Inflammatory macrophage (primary cell): ENCODE measurements around the gene NBPF1.
"Not testable (repeated sequence)": the region's sequence is repeated elsewhere in the genome, so short reads cannot be mapped to it uniquely, and the experiment has no call there.

ENCODE experiments used
- DNase-seq, 2 donors: peaks; one replicate each; pipeline ENCODE4 v3.0.0-alpha.2; 2020 to 2022

Gene NBPF1

DNA sequence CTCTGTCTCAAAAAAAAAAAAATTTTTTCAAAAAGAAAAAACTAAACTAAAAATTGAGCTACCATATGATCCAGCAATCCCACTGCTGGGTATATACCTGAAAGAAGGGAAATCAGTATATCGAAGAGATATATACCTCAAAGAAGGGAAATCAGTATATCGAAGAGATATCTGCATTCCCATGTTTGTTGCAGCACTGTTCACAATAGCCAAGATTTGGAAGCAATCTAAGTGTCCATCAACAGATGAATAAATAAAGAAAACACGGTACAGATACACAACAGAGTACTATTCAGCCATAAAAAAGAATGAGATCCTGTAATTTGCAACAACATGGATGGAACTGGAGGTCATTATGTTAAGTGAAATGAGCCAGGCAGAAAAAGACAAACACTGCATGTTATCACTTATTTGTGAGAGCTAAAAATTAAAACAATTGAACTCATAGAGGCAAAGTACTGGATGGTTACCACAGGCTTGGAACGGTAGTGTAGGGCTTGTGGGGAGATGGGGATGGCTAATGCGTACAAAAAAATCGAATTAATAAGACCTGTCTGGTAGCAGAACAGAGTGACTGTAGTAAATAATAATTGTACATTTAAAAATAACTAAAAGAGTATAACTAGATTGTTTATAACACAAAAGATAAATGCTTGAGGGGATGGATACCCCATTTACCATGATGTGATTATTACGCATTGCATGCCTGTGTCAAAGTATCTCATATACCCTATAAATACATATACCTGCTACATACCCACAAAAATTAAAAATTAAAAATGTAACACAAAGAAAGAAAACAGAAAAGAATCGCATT lies 28.0 kb upstream of the NBPF1 start:
- not testable (repeated sequence) for DNase-seq

GRCh38 chr1:16639091-16640031 lies 26.0 kb upstream of the NBPF1 start:
- not testable (repeated sequence) for DNase-seq

DNA sequence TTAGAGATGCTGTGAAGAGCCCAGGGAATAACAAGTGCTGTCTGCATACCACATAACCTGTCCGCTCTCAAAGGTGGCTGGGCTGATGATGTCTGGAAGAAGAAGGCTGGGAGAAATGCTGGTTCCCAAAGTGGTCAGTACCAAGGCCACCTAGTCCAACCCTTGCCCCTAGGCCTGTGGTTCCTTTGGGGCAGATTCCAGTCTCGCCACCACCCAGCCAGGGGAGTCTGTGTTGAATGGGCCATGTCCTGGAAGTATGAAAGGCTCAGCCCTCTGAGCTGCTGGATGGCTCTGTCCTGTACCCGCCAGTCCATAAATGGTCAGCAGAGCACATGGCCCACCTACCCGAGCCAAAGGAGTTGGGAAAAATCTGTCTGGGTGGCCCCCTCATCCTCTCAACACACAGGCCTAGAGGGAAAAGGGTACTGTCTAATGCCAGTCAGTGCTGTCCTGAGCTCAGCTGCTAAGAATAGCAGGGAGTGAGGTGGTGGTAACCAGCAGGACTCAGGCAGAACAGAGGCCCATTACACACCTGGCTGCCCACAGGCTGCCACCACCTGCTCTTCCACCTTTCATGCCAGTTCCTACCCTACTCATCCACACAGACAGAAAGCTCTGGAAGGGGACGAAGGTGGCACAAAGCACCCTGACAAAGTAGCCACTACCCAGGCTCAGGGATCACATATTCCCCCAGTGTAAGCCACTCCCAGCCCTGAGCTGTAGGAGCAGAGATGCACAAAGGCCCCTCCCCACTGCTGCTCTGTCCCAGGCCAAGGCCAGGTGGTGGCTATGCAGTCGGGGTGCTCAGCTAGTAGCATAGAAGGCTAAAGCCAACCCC lies 24.8 kb upstream of the NBPF1 start:
- not testable (repeated sequence) for DNase-seq

DNA sequence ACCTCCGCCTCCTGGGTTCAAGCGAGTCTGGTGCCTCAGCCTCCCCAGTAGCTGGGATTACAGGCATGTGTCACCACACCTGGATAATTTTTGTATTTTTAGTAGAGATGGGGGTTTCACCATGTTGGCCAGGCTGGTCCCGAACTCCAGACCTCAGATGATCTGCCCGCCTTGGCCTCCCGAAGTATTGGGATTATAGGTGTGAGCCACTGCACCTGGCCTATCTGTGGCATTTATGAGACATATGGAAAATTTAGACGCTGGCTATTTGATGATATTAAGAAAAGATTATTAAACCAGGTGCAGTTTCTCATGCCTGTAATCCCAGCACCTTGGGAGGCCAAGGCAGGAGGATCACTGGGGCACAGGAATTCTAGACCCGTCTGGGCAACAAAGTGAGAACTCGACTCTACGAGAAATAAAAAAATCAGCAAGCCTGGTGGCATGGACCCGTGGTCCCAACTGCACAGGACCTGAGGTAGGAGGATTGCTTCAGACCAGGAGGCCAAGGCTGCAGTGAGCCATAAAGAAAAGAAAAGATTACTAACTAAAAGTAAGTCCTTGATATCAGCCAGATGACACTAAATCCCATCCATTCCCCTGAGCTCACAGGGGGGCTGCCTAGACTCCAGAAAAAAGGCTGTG lies 23.3 kb upstream of the NBPF1 start:
- DNase-seq = not testable (repeated sequence)

DNA sequence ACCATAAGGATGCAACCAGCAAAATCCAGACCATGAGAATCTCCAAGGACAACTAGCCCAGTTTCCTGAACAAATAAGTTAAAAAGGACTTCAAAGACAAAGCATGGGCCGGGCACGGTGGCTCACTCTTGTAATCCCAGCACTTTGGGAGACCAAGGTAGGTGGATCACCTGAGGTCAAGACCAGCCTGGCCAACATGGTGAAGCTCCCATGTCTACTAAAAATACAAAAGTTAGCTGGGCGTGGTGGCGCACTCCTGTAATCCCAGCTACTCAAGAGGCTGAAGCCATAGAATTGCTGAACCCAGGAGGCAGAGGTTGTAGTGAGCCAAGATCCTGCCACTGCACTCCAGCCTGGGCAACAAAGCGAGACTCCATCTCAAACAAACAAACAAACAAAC lies 22.6 kb upstream of the NBPF1 start:
- DNase-seq = not testable (repeated sequence)

DNA sequence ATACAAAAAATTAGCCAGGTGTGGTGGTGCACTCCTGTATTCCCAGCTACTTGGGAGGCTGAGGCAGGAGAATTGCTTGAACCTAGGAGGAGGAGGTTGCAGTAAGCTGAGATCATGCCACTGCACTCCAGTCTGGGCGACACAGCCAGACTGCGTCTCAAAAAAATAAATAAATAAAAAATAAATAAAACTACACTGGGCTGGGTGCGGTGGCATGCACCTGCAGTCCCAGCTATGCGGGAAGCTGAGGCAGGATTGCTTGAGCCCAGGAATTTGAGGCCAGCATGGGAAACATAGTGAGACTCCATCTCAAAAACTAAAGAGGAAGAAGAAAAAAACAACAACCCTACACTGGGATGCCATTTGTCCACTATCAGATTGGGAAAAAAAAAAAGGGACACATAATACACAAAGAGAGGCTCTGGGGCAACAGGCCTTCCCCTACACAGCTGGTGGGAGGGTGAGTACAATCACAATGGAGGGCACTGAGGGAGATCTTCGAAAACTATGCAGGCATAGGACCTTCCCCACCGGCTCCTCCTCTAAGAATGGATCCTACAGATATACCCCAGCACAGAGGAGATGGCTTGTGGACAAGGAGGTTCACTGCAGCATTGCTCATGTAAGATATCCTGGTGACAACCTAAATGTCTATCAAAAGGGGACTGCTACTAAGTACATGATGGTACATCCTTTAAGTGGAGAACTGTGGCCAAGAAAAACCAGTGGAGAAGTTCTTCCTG lies 20.3 kb upstream of the NBPF1 start:
- not testable (repeated sequence) for DNase-seq

- not testable (repeated sequence) for DNase-seq
Measured at GRCh38 chr1:16632044-16632850, 18.9 kb upstream of the NBPF1 start.

DNA sequence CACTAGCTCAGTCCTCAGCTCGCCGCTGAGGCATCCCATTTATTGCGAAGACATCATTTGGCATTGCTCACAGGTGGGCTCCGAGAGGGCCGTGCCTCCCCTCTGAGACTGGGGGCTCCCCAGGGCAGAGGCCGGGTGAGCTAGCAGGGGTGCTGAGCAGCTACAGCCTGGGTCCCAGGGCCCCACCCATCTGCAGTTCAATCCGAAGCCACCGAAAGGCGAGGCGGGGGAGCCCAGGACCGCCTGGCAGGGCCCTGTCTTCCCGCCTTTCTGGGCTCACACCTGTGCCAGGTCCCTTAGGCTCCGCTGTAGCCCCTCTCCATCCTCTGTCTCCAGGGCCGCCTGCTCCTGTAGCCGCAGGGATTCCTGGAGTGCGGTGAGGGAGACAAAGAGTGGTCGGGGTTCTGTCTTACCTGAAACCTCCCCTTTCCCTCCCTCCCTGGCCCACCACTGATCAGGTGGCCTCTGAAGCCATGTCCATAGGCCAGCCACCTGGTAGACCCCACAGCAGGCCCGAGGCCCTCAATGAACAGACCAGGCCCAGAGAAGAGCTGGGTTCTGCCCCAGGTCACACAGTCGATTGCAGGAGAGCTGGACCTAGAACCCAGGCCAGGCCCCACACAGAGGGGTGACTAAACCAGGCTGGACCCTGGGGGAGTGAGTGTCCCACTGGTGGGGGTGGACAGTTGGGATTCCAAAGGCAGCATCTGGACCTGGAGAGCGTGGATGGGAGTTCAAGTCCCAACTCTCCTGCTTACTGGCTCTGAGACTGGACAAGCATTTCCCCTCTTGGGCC lies 18.1 kb upstream of the NBPF1 start:
- DNase-seq = no peak

DNA sequence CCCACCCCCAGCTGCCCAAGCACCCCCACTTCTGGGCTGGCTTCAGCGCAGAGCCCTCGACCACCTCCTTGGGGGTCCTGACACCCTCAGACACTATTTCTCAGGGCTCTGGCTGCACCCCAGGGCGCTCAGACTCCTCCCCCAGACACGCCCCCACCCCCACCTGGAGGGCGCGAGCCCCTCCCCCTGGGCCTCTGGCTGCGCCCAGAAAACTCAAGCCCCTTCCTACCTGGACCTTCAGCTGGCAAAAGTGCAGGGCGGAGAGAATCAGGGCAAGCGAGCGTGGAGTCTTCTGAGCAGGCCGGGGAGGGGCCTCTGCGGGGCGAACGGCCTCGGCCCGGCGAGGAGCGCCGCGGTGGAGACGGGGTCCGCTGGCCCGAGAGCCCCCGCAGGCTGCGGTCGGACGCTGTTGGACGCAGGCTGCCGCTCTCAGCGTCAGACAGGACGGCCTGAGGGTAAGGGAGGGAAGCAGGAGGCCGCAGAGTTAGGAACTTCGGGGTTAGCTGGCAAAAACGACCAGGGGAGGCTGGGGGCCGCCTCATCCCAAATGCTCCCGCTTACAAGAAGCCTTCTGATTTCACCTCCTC lies 17.4 kb upstream of the NBPF1 start:
- no peak for DNase-seq

DNA sequence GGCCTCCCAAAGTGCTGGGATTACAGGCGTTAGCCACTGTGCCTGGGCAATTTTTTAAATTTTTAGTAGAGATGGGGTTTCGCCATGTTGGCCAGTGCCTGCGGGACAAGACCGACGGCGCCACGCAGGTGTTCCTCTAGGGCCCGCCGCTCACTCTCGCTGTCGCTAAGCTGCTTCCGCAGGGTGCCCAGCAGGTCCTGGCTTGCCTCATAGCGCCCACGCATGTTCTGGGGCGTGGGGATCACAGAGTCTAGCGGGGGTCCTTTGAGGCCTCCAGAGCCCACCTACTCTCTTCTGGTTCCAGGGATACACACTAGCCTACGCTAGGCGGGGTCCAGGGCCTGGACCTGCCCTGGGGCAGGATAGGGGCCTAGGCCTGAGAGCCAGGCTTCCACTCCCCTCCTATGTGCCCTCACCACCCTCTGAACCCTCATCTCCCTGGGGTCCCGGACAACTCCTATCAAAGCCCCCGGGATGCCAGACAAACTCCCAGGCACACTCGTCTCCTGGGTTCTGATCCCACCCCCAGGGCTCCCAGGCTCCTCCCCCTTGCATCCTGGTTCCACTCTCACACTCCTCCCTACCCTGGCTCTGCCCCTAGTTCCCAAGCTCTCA lies 16.7 kb upstream of the NBPF1 start:
- DNase-seq = not testable (repeated sequence)

- DNase-seq = no peak
Measured at GRCh38 chr1:16628361-16629111, 15.2 kb upstream of the NBPF1 start.

DNA sequence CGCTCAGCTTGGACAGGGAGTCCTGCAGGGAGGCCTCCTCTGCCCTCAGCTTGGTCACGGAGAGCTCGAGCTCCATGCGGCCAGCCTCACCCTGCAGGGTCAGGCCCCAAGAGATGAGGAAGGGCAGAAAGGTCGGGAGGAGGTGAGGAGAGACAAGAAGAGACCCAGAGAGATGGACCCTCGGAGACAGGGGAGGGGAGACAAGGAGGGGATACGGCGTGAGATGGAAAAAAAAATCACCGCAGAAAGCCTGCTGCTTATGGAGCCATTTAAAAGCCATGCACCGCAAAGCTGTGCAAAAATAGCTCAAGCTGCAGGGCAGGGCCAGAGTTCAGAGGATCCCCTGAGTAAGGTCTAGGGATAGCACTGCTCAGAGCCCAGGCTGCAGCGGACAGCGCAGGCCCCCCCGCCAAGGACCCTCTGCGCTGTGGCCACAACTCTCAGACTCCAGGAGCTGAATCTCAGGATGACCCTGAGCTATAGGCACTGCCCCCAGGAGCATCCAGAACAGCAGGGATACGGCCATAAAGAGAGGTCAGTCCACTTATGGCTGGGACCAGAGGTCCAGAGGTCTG lies 13.1 kb upstream of the NBPF1 start:
- DNase-seq = not testable (repeated sequence)

DNA sequence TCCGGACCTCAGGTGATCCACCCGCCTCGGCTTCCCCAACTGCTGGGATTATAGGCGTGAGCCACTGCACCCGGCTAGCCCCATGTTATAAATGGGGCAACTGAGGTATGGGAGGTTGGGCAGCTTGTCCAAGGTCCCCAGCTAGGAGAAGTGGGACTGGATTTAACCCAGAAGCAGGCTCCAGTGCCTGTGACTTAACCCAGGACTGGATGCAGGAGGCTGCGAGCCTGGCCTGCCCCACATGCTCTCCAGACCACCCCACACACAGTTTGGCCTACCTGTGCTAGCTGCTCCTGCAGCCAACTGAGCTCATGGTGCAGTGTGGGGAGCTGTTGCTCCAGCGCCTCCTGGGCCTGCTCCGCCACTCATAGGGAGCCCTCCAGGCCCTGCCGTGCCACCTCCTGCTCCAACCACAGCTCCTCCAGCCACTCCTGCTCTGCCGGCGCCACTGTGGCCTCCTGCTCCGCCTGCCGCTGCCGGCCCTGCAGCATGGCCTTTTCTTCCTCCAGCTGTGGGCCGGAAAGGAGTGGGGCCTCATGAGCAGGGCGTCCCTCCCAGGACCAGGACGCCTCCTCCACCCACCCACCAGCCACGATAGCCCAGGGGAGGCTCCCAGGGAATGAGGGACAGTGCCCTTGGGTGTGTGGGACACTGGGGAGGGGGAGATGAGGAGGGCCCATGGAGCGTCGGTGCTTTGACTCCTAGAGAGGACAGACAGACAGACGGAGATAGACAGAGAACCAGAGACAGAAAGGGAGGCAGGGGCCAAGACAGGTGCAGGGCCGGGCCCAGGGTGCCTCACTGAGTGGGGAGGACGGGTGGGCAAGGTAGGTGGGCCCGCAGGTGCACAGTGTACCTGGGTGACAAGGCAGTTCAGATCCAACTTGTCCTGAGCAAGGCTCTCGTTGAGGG lies 12.4 kb upstream of the NBPF1 start:
- no peak for DNase-seq

GRCh38 chr1:16623812-16624719 lies 10.7 kb upstream of the NBPF1 start:
- DNase-seq = not testable (repeated sequence)

- DNase-seq = not testable (repeated sequence)
Measured at GRCh38 chr1:16623337-16623736, 10.0 kb upstream of the NBPF1 start.
